Epithelial cell of proximal tubule (primary cell): ENCODE results near the gene CADM4. TPM values are rescaled to one million over a fixed set of nuclear protein-coding genes. Genes with fewer than 3 reads are reported as not detected.
"Not testable (repeated sequence)": the region's sequence is repeated elsewhere in the genome, so short reads cannot be mapped to it uniquely, and the experiment has no call there.

ENCODE experiments used
- DNase-seq: peaks from one replicate; pipeline ENCODE4 v3.0.0-alpha.2; 2011; ENCODE audit warnings: low read depth
- H3K4me3 ChIP-seq: 2 replicates; pipeline ENCODE4 v1.5.1; 2011; ENCODE audit warnings: low read depth, mild to moderate bottlenecking, low read length
- CTCF ChIP-seq: conservative IDR thresholded peaks from 2 replicates; pipeline ENCODE4 v1.5.1; 2012; ENCODE audit warnings: low read depth, mild to moderate bottlenecking, low read length
- total RNA-seq: library from RNA; depleted of rRNA; stranded (reverse); fragments of >200 nt; gene quantifications from 2 replicates; pipeline ENCODE4 v1.2.3, GENCODE V29; 2015

The CADM4 gene
- total RNA-seq, 1 donor from 2014 or later, result 16.4 TPM

- H3K4me3 ChIP-seq, result peak overlapping the region; percentile 41
- peak; percentile 92 for TF ChIP-seq CTCF
- DNase-seq, result no peak
Measured at GRCh38 chr19:43651758-43652545, 12.3 kb upstream of the CADM4 start.

- DNase-seq, H3K4me3 ChIP-seq: not testable (repeated sequence)
Measured at GRCh38 chr19:43650276-43650675, 10.6 kb upstream of the CADM4 start.

- no peak overlapping the region for H3K4me3 ChIP-seq
- no peak for TF ChIP-seq CTCF
- DNase-seq, result no peak
Measured at GRCh38 chr19:43649514-43649913, 9.9 kb upstream of the CADM4 start.

GRCh38 chr19:43648633-43649032 is 9.0 kb upstream of the CADM4 start:
- H3K4me3 ChIP-seq, result no peak overlapping the region
- DNase-seq, result no peak
- TF ChIP-seq CTCF, result no peak

- DNase-seq, result no peak
- TF ChIP-seq CTCF, result no peak
- no peak overlapping the region for H3K4me3 ChIP-seq
Measured at GRCh38 chr19:43644181-43644580, 4.5 kb upstream of the CADM4 start.

- H3K4me3 ChIP-seq, result no peak overlapping the region
- TF ChIP-seq CTCF, result no peak
- no peak for DNase-seq
Measured at GRCh38 chr19:43643326-43643725, 3.7 kb upstream of the CADM4 start.

GRCh38 chr19:43642531-43642930 is 2.9 kb upstream of the CADM4 start:
- H3K4me3 ChIP-seq, result no peak overlapping the region
- TF ChIP-seq CTCF, result no peak
- no peak for DNase-seq
